Liver (tissue), 10 donors: ENCODE results near the gene TJP3. TPM values are rescaled to one million over a fixed set of nuclear protein-coding genes. Genes with fewer than 3 reads are reported as not detected.

ENCODE experiments used
- DNase-seq: peaks from one replicate; pipeline ENCODE4 v3.0.0-alpha.2; 2017; ENCODE audit warnings: low spot score
- H3K27ac ChIP-seq, 2 donors: one replicate each; pipeline ENCODE4 v1.7.0; 2013; ENCODE audit warnings: inconsistent platforms in 2 of 2, low read length in 2 of 2, control low read depth in 1 of 2, low read depth in 1 of 2, mild to moderate bottlenecking in 1 of 2
- H3K27me3 ChIP-seq, 4 donors: one replicate each; pipeline versions ENCODE4 v1.6.1 to v1.7.0; 2013; ENCODE audit warnings: low read length in 3 of 4, inconsistent platforms in 1 of 4, mild to moderate bottlenecking in 1 of 4, moderate library complexity in 1 of 4; ENCODE audit not compliant: control insufficient read depth in 4 of 4, insufficient read depth in 4 of 4
- H3K36me3 ChIP-seq, 4 donors: one replicate each; pipeline versions ENCODE4 v1.6.1 to v1.7.0; 2013; ENCODE audit warnings: low read length in 3 of 4, mild to moderate bottlenecking in 3 of 4, low read depth in 1 of 4, moderate library complexity in 1 of 4; ENCODE audit not compliant: control insufficient read depth in 4 of 4, insufficient read depth in 3 of 4
- H3K4me1 ChIP-seq, 4 donors: one replicate each; pipeline versions ENCODE4 v1.6.1 to v1.7.0; 2013; ENCODE audit warnings: low read length in 3 of 4, mild to moderate bottlenecking in 3 of 4, moderate library complexity in 1 of 4; ENCODE audit not compliant: control insufficient read depth in 4 of 4, insufficient read depth in 4 of 4
- H3K4me3 ChIP-seq, 3 donors: one replicate each; pipeline versions ENCODE4 v1.6.1 to v1.7.0; 2013; ENCODE audit warnings: low read length in 3 of 3, control low read depth in 1 of 3, low read depth in 1 of 3, mild to moderate bottlenecking in 1 of 3
- H3K9ac ChIP-seq, 2 donors: one replicate each; pipeline ENCODE4 v1.7.0; 2013; ENCODE audit warnings: low read length in 2 of 2, mild to moderate bottlenecking in 2 of 2, moderate library complexity in 2 of 2, control low read depth in 1 of 2, low read depth in 1 of 2
- H3K9me3 ChIP-seq, 4 donors: one replicate each; pipeline versions ENCODE4 v1.6.1 to v1.7.0; 2013; ENCODE audit warnings: low read length in 3 of 4; ENCODE audit not compliant: control insufficient read depth in 4 of 4
- CTCF ChIP-seq: fragments of 150-350 bp; IDR thresholded peaks from 2 replicates; pipeline ENCODE4 v1.5.1; 2017; ENCODE audit warnings: improper control_type of control experiment, low read depth, low read length; ENCODE audit not compliant: missing input control
- EGR1 ChIP-seq, 2 donors: IDR thresholded peaks; 2 replicates each; pipeline ENCODE4 v1.6.1; 2016 to 2018; ENCODE audit warnings: antibody characterized with exemption in 2 of 2, low read depth in 2 of 2
- FOXA2 ChIP-seq: IDR thresholded peaks from 2 replicates; pipeline ENCODE4 v1.6.1; 2016; ENCODE audit warnings: antibody characterized with exemption
- GABPA ChIP-seq, 2 donors: IDR thresholded peaks in 1 of 2; conservative IDR thresholded peaks in 1 of 2; 2 replicates each; pipeline ENCODE4 v1.6.1; 2016; ENCODE audit warnings: antibody characterized with exemption in 2 of 2, mild to moderate bottlenecking in 1 of 2, moderate library complexity in 1 of 2
- HNF4G ChIP-seq: IDR thresholded peaks from 2 replicates; pipeline ENCODE4 v1.6.1; 2016; ENCODE audit warnings: antibody characterized with exemption
- MAX ChIP-seq: IDR thresholded peaks from 2 replicates; pipeline ENCODE4 v1.6.1; 2016; ENCODE audit warnings: antibody characterized with exemption
- NR2F2 ChIP-seq: IDR thresholded peaks from 2 replicates; pipeline ENCODE4 v1.6.1; 2016; ENCODE audit warnings: antibody characterized with exemption
- RAD21 ChIP-seq, 2 donors: IDR thresholded peaks; 2 replicates each; pipeline ENCODE4 v1.6.1; 2016; ENCODE audit warnings: antibody characterized with exemption in 2 of 2, mild to moderate bottlenecking in 2 of 2
- WGBS: extraction: QIAGEN DNeasy Blood & Tissue Kit; methylation state at CpG from one replicate; pipeline ENCODE4 v1.1.7; 2013; 5-methylcytosine and 5-hydroxymethylcytosine counted together
- polyA plus RNA-seq, 2 donors: library from polyadenylated mRNA; stranded (reverse) in 1 of 2; unstranded in 1 of 2; fragments of 200-250 nt in 1 of 2; fragments of >200 nt in 1 of 2; fragmentation: Nextera tagmentation in 1 of 2; extraction: Ambion mirVana in 1 of 2; gene quantifications; one replicate each; pipeline versions ENCODE4 v1.2.1 to v1.2.3, GENCODE V29; 2013 to 2015
- small RNA-seq: library from RNA; depleted of rRNA; stranded (forward); fragments of <200 nt; gene quantifications from one replicate; pipeline ENCODE3, GENCODE V24; 2014
- total RNA-seq, 2 donors: library from RNA; depleted of rRNA; stranded (reverse); fragments of >200 nt; gene quantifications; one replicate each; pipeline ENCODE4 v1.2.3, GENCODE V29; 2014
- TF ChIP-seq, protein P1 (sequence below): IDR thresholded peaks from 2 replicates; pipeline ENCODE4 v1.6.1; 2016; ENCODE audit warnings: antibody characterized with exemption
- donor health status: healthy.
- donor health status: healthy.
- donor health status: healthy.
- donor health status: healthy.
- donor health status: healthy.

TJP3 gene
- total and polyA plus RNA-seq, 4 donors, result 6.0 to 9.8 (median 6.7) TPM

DNA sequence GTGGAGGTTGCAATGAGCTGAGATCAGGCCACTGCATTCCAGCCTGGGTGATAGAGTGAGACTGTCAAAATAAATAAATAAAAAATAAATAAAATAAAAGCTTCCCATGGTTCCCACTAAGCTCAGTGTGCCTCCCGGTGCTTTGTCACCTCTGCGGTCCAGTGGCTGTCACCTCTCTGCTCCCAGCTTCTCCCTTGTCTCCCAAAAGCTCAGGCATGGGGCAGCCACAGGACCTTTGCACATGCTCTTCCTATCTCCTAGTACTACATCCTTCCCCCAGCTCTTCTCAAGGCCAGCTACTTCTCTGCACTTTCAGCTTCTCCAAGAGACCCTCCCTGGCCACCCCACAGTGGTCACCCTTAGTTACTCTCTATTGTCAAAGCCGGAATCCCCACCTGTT lies 85.6 kb downstream of the TJP3 start:
- no peak for DNase-seq
- Histone ChIP-seq H3K9ac (no peak overlapping the region), H3K9me3 (peaks cover 0 to 5% (median 3%) of the 10 kb centered on the region in 4 donors), H3K36me3 (no peaks in the 10 kb centered on the region), H3K4me3 (no peak overlapping the region), H3K27me3 (no peaks in the 10 kb centered on the region), H3K4me1 (no peaks in the 10 kb centered on the region), H3K27ac (no peak overlapping the region)
- TF ChIP-seq MAX, result no peak
- WGBS, result 94% methylated on average over 3 of the region's 3 CpGs

DNA sequence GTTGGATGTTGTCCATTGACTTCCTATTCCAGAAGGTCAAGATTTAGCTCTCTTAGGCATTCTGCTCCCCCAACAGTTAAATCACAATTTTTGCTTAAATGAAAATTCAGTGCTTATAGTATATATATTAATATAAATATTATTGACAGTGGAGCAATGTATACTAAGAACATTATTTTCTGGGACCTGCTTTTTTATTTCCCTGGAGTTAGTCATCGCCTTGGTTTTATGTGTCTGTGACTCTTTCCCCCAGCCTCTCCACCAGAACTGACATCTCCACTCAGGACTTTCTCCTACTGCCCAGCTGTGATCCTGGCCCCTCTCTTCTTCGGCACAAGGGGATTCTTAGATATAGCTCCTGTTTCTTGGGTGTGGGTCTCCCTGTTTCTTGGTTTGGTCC lies 88.2 kb downstream of the TJP3 start:
- no peak overlapping the region for H3K9ac ChIP-seq
- no peaks in the 10 kb centered on the region for H3K27me3 ChIP-seq
- peaks cover 0 to 3% (median 0%) of the 10 kb centered on the region in 4 donors for H3K4me1 ChIP-seq
- peaks cover 0 to 5% (median 3%) of the 10 kb centered on the region in 4 donors for H3K9me3 ChIP-seq
- no peak for DNase-seq
- no peaks in the 10 kb centered on the region for H3K36me3 ChIP-seq
- H3K27ac ChIP-seq, result no peak overlapping the region
- no peak overlapping the region for H3K4me3 ChIP-seq
- 85% methylated on average over 2 of the region's 2 CpGs for WGBS
- TF ChIP-seq CTCF (no peak), RAD21 (IDR thresholded peaks at IDR 0.05) (no peak), EGR1 (IDR thresholded peaks at IDR 0.05; ENCODE audit: low read depth in 2 of 2) (no peak), HNF4G (no peak)

DNA sequence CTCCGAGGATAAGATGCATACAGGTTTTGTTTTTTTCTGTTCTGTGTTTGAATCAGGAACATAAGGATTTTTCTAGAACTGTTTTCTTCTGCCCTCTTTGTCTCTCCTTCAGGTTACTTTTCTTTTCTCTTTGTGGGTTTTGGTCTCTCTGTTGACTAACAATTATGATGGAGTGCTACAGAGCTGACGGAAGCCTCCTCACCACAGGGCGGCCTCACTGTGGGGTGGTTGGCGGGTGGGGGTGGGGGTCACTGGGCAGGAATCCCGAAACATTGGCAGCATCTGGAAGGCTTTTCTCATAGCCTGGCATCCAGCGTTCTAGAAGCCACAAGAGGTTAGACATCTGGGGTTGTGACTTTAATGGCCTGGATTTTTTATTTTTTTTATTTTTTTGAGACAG lies 90.0 kb downstream of the TJP3 start:
- TF ChIP-seq NR2F2 (no peak), EGR1 (IDR thresholded peaks at IDR 0.05; ENCODE audit: low read depth in 2 of 2) (no peak), FOXA2 (no peak), GABPA (IDR thresholded peaks at IDR 0.05 in 1 of 2, conservative IDR thresholded peaks at IDR 0.05 in 1 of 2) (no peak)
- TF ChIP-seq, protein P1, sequence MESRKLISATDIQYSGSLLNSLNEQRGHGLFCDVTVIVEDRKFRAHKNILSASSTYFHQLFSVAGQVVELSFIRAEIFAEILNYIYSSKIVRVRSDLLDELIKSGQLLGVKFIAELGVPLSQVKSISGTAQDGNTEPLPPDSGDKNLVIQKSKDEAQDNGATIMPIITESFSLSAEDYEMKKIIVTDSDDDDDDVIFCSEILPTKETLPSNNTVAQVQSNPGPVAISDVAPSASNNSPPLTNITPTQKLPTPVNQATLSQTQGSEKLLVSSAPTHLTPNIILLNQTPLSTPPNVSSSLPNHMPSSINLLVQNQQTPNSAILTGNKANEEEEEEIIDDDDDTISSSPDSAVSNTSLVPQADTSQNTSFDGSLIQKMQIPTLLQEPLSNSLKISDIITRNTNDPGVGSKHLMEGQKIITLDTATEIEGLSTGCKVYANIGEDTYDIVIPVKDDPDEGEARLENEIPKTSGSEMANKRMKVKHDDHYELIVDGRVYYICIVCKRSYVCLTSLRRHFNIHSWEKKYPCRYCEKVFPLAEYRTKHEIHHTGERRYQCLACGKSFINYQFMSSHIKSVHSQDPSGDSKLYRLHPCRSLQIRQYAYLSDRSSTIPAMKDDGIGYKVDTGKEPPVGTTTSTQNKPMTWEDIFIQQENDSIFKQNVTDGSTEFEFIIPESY, result no peak
- peaks cover 0 to 3% (median 1%) of the 10 kb centered on the region in 4 donors for H3K27me3 ChIP-seq
- DNase-seq, result no peak

More for the DNA sequence above, 90.0 kb downstream of the TJP3 start:
- Histone ChIP-seq H3K27ac (no peak overlapping the region), H3K4me1 (peaks cover 0 to 3% (median 0%) of the 10 kb centered on the region in 4 donors), H3K9me3 (peaks cover 0 to 5% (median 3%) of the 10 kb centered on the region in 4 donors), H3K36me3 (no peaks in the 10 kb centered on the region), H3K4me3 (no peak overlapping the region), H3K9ac (no peak overlapping the region)
- 69% methylated on average over 6 of the region's 6 CpGs for WGBS

Small RNAs within 50 kb of the gene (small RNA-seq; reads per million reads assigned to genes)
- not detected for gene AC005777.1

Other genes with a start within 250 kb of the TJP3 start
- 1 to 10 TPM in 1 of 2 donors, under 1 TPM in 1; 0.17 to 2.8 TPM for gene SMIM24, start 227.9 kb upstream of the TJP3 start, total RNA-seq
- 10 to 100 TPM in 1 of 2 donors, 1 to 10 TPM in 1; 2.7 to 13.7 TPM for gene SMIM24, start 227.9 kb upstream of the TJP3 start, polyA plus RNA-seq
- gene SMIM44, start 224.9 kb upstream of the TJP3 start, total RNA-seq, result not detected
- not detected for gene SMIM44, start 224.9 kb upstream of the TJP3 start, polyA plus RNA-seq
- 10 to 100 TPM in 1 of 2 donors, 1 to 10 TPM in 1; 8.1 to 12.0 TPM for gene DOHH, start 207.7 kb upstream of the TJP3 start, total RNA-seq
- gene DOHH, start 207.7 kb upstream of the TJP3 start, polyA plus RNA-seq, result 10 to 100 TPM in 1 of 2 donors, 1 to 10 TPM in 1; 1.4 to 10.2 TPM
- gene FZR1, start 202.1 kb upstream of the TJP3 start, total RNA-seq, result 10 to 100 TPM; 17.0 to 27.3 TPM
- gene FZR1, start 202.1 kb upstream of the TJP3 start, polyA plus RNA-seq, result 10 to 100 TPM; 18.0 to 22.5 TPM
- gene TEKTIP1, start 169.2 kb upstream of the TJP3 start, total RNA-seq, result under 1 TPM in 1 of 2 donors, not detected in 1; 0.17 TPM
- not detected for gene TEKTIP1, start 169.2 kb upstream of the TJP3 start, polyA plus RNA-seq
- gene MFSD12, start 150.8 kb upstream of the TJP3 start, total RNA-seq, result 10 to 100 TPM; 21.7 to 43.6 TPM
- 10 to 100 TPM in 1 of 2 donors, 1 to 10 TPM in 1; 9.4 to 27.5 TPM for gene MFSD12, start 150.8 kb upstream of the TJP3 start, polyA plus RNA-seq
- 10 to 100 TPM; 28.6 to 35.1 TPM for gene HMG20B, start 135.4 kb upstream of the TJP3 start, total RNA-seq
- 10 to 100 TPM; 29.3 to 31.7 TPM for gene HMG20B, start 135.4 kb upstream of the TJP3 start, polyA plus RNA-seq
- gene GIPC3, start 122.9 kb upstream of the TJP3 start, total RNA-seq, result under 1 TPM; 0.23 to 0.25 TPM
- gene GIPC3, start 122.9 kb upstream of the TJP3 start, polyA plus RNA-seq, result under 1 TPM; 0.25 to 0.95 TPM
- 1 to 10 TPM; 1.7 to 6.0 TPM for gene TBXA2R, start 101.5 kb upstream of the TJP3 start, total RNA-seq
- gene TBXA2R, start 101.5 kb upstream of the TJP3 start, polyA plus RNA-seq, result 1 to 10 TPM; 5.0 to 5.9 TPM
- 10 to 100 TPM; 12.7 to 13.2 TPM for gene CACTIN, start 81.6 kb upstream of the TJP3 start, total RNA-seq
- 1 to 10 TPM; 1.9 to 7.4 TPM for gene CACTIN, start 81.6 kb upstream of the TJP3 start, polyA plus RNA-seq
- gene PIP5K1C, start 7.9 kb upstream of the TJP3 start, total RNA-seq, result 1 to 10 TPM; 6.7 to 7.4 TPM
- gene PIP5K1C, start 7.9 kb upstream of the TJP3 start, polyA plus RNA-seq, result 1 to 10 TPM; 1.8 to 5.4 TPM
- gene APBA3, start 53.3 kb downstream of the TJP3 start, total RNA-seq, result 10 to 100 TPM; 11.9 to 24.3 TPM
- 1 to 10 TPM; 6.4 to 9.6 TPM for gene APBA3, start 53.3 kb downstream of the TJP3 start, polyA plus RNA-seq
- 10 to 100 TPM; 25.1 to 28.5 TPM for gene MRPL54, start 54.3 kb downstream of the TJP3 start, total RNA-seq
- 100 to 1,000 TPM in 1 of 2 donors, 10 to 100 TPM in 1; 57.2 to 109 TPM for gene MRPL54, start 54.3 kb downstream of the TJP3 start, polyA plus RNA-seq
- not detected for gene RAX2, start 63.8 kb downstream of the TJP3 start, total RNA-seq
- not detected for gene RAX2, start 63.8 kb downstream of the TJP3 start, polyA plus RNA-seq
- gene MATK, start 78.0 kb downstream of the TJP3 start, total RNA-seq, result 1 to 10 TPM; 2.7 to 7.0 TPM
- gene MATK, start 78.0 kb downstream of the TJP3 start, polyA plus RNA-seq, result under 1 TPM; 0.78 to 0.97 TPM
- gene ZFR2, start 160.7 kb downstream of the TJP3 start, total RNA-seq, result not detected
- not detected for gene ZFR2, start 160.7 kb downstream of the TJP3 start, polyA plus RNA-seq
- not detected for gene ATCAY, start 172.3 kb downstream of the TJP3 start, total RNA-seq
- not detected for gene ATCAY, start 172.3 kb downstream of the TJP3 start, polyA plus RNA-seq
- not detected for gene NMRK2, start 224.7 kb downstream of the TJP3 start, total RNA-seq
- gene NMRK2, start 224.7 kb downstream of the TJP3 start, polyA plus RNA-seq, result under 1 TPM in 1 of 2 donors, not detected in 1; 0.07 TPM